SU-DHL-6 (cell line): ENCODE results near the gene FAM120A.

Source experiments
- H2AFZ ChIP-seq: fragments of 200-600 bp; sonication (generic); 2 replicates; pipeline ENCODE4 v1.6.1; 2014; ENCODE audit warnings: low read depth, mild to moderate bottlenecking, moderate library complexity, mixed read lengths, antibody characterized with exemption, low read length; ENCODE audit not compliant: severe bottlenecking
- H3F3A ChIP-seq: fragments of 200-600 bp; shearing (Covaris generic); 2 replicates; pipeline ENCODE4 v1.6.0; 2016; ENCODE audit warnings: antibody characterized with exemption, mild to moderate bottlenecking; ENCODE audit not compliant: insufficient read depth
- H3K27ac ChIP-seq: fragments of 200-600 bp; sonication (generic); 2 replicates; pipeline ENCODE4 v1.5.1; 2016; ENCODE audit warnings: low read depth, mild to moderate bottlenecking, low read length, moderate library complexity, mixed read lengths
- H3K27me3 ChIP-seq: fragments of 200-600 bp; sonication (generic), shearing (Covaris generic); 2 replicates; pipeline ENCODE4 v1.6.0; 2014; ENCODE audit warnings: mild to moderate bottlenecking, low read length
- H3K36me3 ChIP-seq: fragments of 200-600 bp; sonication (generic); 2 replicates; pipeline ENCODE4 v1.6.1; 2014; ENCODE audit warnings: mild to moderate bottlenecking, low read length, mixed read lengths
- H3K4me2 ChIP-seq: fragments of 300-600, 200-600 bp; shearing (Covaris generic), sonication (generic); 2 replicates; pipeline ENCODE4 v1.6.0; 2014; ENCODE audit warnings: low read length, low read depth, mild to moderate bottlenecking; ENCODE audit not compliant: poor library complexity, severe bottlenecking
- H3K4me3 ChIP-seq: fragments of 200-600 bp; sonication (generic); 2 replicates; pipeline ENCODE4 v1.5.1; 2014; ENCODE audit warnings: antibody characterized with exemption, low read length, mild to moderate bottlenecking, mixed read lengths; ENCODE audit not compliant: insufficient read depth, poor library complexity, severe bottlenecking
- H3K79me2 ChIP-seq: fragments of 200-600 bp; sonication (generic); 2 replicates; pipeline ENCODE4 v1.6.1; 2014; ENCODE audit warnings: mild to moderate bottlenecking, low read length, moderate library complexity; ENCODE audit not compliant: insufficient read depth
- H3K9ac ChIP-seq: fragments of 200-600 bp; sonication (generic); 2 replicates; pipeline ENCODE4 v1.7.0; 2014; ENCODE audit warnings: mild to moderate bottlenecking, low read length
- H3K9me2 ChIP-seq: fragments of 200-600 bp; sonication (generic); replicated peaks from 2 replicates; pipeline ENCODE4 v1.6.1; 2014; ENCODE audit warnings: low read length; ENCODE audit not compliant: insufficient read depth
- H3K9me3 ChIP-seq: fragments of 200-600 bp; sonication (generic); 2 replicates; pipeline ENCODE4 v1.6.1; 2014; ENCODE audit warnings: low read length, mixed read lengths; ENCODE audit not compliant: insufficient read depth
- H4K20me1 ChIP-seq: fragments of 200-600 bp; sonication (generic); 2 replicates; pipeline ENCODE4 v1.6.1; 2014; ENCODE audit warnings: low read depth, mild to moderate bottlenecking, antibody characterized with exemption, low read length, moderate library complexity, mixed read lengths
- EZH2phosphoT487 ChIP-seq: fragments of 200-600 bp; sonication (generic), shearing (Covaris generic); conservative IDR thresholded peaks from 2 replicates; pipeline ENCODE4 v1.6.1; 2018; ENCODE audit warnings: mild to moderate bottlenecking, antibody characterized with exemption, low read length, moderate library complexity, mixed read lengths
- TF ChIP-seq, protein P1 (sequence below): fragments of 200-600 bp; sonication (generic); IDR thresholded peaks from one replicate; pipeline ENCODE4 v1.5.1; 2017; ENCODE audit warnings: antibody characterized with exemption, mild to moderate bottlenecking, low read length, moderate library complexity; ENCODE audit not compliant: insufficient read depth, poor library complexity, severe bottlenecking

The FAM120A gene

GRCh38 chr9:93543117-93543516 lies 91.6 kb downstream of the FAM120A start:
- no peak overlapping the region for H3K27ac ChIP-seq
- H3K4me3 ChIP-seq: no peak overlapping the region
- no peaks in the 10 kb centered on the region for H3K9me3 ChIP-seq
- H3K36me3 ChIP-seq: no peaks in the 10 kb centered on the region
- H4K20me1 ChIP-seq: no peaks in the 10 kb centered on the region
- H3K9ac ChIP-seq: no peak overlapping the region
- TF ChIP-seq, protein P1, sequence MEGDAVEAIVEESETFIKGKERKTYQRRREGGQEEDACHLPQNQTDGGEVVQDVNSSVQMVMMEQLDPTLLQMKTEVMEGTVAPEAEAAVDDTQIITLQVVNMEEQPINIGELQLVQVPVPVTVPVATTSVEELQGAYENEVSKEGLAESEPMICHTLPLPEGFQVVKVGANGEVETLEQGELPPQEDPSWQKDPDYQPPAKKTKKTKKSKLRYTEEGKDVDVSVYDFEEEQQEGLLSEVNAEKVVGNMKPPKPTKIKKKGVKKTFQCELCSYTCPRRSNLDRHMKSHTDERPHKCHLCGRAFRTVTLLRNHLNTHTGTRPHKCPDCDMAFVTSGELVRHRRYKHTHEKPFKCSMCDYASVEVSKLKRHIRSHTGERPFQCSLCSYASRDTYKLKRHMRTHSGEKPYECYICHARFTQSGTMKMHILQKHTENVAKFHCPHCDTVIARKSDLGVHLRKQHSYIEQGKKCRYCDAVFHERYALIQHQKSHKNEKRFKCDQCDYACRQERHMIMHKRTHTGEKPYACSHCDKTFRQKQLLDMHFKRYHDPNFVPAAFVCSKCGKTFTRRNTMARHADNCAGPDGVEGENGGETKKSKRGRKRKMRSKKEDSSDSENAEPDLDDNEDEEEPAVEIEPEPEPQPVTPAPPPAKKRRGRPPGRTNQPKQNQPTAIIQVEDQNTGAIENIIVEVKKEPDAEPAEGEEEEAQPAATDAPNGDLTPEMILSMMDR: no peak
- TF ChIP-seq EZH2phosphoT487: no peak
- H3K9me2 ChIP-seq: no peaks in the 10 kb centered on the region
- no peak overlapping the region for H3K4me2 ChIP-seq
- no peaks in the 10 kb centered on the region for H3K79me2 ChIP-seq
- H2AFZ ChIP-seq: no peak overlapping the region
- no peaks in the 10 kb centered on the region for H3K27me3 ChIP-seq
- H3F3A ChIP-seq: no peaks in the 10 kb centered on the region

DNA sequence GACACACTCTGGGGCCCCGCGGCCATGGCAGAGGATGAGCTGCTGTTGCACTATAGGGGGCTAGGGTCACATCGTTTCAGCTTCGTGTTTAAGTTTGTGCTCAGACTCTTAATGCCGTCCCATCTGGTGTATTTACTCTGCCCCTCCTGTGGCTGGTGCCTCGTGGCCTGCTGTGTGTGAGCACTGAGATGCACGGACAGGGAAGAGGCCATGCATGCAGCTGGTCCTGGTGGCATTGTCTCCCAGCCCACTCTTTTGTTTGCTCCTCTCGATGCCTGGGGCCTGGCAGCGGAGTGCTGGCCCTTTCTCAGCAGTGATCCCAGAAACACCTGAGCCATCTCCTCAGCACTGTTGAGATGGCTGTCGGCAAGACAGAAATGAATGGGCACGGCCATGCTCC lies 94.9 kb downstream of the FAM120A start:
- H3K9me3 ChIP-seq: no peaks in the 10 kb centered on the region
- no peaks in the 10 kb centered on the region for H3K79me2 ChIP-seq
- no peaks in the 10 kb centered on the region for H3K9me2 ChIP-seq
- H2AFZ ChIP-seq: no peak overlapping the region
- H3K27ac ChIP-seq: no peak overlapping the region
- H3K4me3 ChIP-seq: no peak overlapping the region
- H3K36me3 ChIP-seq: peaks cover 8% of the 10 kb centered on the region
- no peak overlapping the region for H3K9ac ChIP-seq
- H3K27me3 ChIP-seq: no peaks in the 10 kb centered on the region
- H3F3A ChIP-seq: 0 out of 2 replicates have a peak, but pooled peaks cover 3% of the 10 kb centered on the region
- H4K20me1 ChIP-seq: no peaks in the 10 kb centered on the region
- TF ChIP-seq, protein P1: no peak
- TF ChIP-seq EZH2phosphoT487: no peak
- H3K4me2 ChIP-seq: no peak overlapping the region

DNA sequence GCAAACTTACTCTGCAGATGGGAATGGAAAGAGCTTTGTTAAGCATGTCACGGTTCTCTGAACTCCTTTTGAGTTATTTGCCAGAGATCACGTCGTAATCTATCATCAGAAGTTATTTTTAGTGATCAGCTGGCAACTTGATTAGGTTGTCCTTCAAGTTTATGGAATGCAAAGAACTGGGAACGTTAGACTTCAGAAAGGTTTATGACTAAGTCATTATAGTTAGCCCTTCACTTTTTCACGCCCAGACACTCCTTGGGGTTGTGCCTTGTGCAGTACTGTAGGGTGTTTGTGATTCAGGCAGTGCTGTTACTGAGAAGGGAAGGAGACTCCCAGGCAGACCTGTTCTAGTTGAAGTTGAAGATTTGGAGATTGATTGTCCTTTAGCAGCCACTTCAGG lies 98.1 kb downstream of the FAM120A start:
- no peak overlapping the region for H3K9ac ChIP-seq
- peaks cover 26% of the 10 kb centered on the region for H3K36me3 ChIP-seq
- H3K27ac ChIP-seq: no peak overlapping the region
- H3K27me3 ChIP-seq: no peaks in the 10 kb centered on the region
- H2AFZ ChIP-seq: no peak overlapping the region
- no peak overlapping the region for H3K4me2 ChIP-seq
- H3K4me3 ChIP-seq: no peak overlapping the region
- H3F3A ChIP-seq: 0 out of 2 replicates have a peak, but pooled peaks cover 3% of the 10 kb centered on the region
- no peaks in the 10 kb centered on the region for H3K9me3 ChIP-seq
- H3K9me2 ChIP-seq: no peaks in the 10 kb centered on the region
- no peaks in the 10 kb centered on the region for H4K20me1 ChIP-seq
- H3K79me2 ChIP-seq: no peaks in the 10 kb centered on the region
- TF ChIP-seq EZH2phosphoT487: no peak
- TF ChIP-seq, protein P1: no peak
